ENCODE data around the gene ELMO1.
A peak's percentile ranks its signal among the peaks of the same experiment; 100 is the strongest.

Gene ELMO1

GRCh38 chr7:37236906-37237305 lies 211.8 kb downstream of the ELMO1 start:
- Histone ChIP-seq H3K27me3 (ENCODE audit: insufficient read depth, low read length, poor library complexity) (no peaks in the 10 kb centered on the region), H3K9ac (ENCODE audit: low read depth, low read length) (no peak overlapping the region), H3K36me3 (ENCODE audit: insufficient read depth, low read length) (peaks cover 9% of the 10 kb centered on the region; the same call in 1 of the 2 replicates), H3K9me3 (ENCODE audit: insufficient read depth, low read length, severe bottlenecking) (no peaks in the 10 kb centered on the region), H2AFZ (ENCODE audit: low read depth, low read length) (no peak overlapping the region), H3K4me3 (ENCODE audit: low read depth in 1 of 2, low read length in 2 of 2) (no peak overlapping the region), H3K4me1 (ENCODE audit: insufficient read depth, low read length) (no peaks in the 10 kb centered on the region), H3K4me2 (ENCODE audit: insufficient read depth, low read length) (no peak overlapping the region), H3K27ac (ENCODE audit: low read length) (no peak overlapping the region), H3K79me2 (ENCODE audit: insufficient read depth, low read length) (no peaks in the 10 kb centered on the region), H4K20me1 (ENCODE audit: insufficient read depth, low read length) (0 out of 2 replicates have a peak, but pooled peaks cover 4% of the 10 kb centered on the region)
- no peak for ATAC-seq (ENCODE audit: insufficient read depth, low read depth)
- no peak for DNase-seq
- TF ChIP-seq CTCF (IDR thresholded peaks at IDR 0.05; ENCODE audit: borderline replicate concordance, extremely low read depth, low read length, poor library complexity, severe bottlenecking) = no peak
- no peak for TF ChIP-seq EZH2 (IDR thresholded peaks at IDR 0.05; ENCODE audit: borderline replicate concordance, low read depth, low read length, severe bottlenecking)

- Histone ChIP-seq H2AFZ (ENCODE audit: low read depth, low read length) (no peak overlapping the region), H3K4me1 (ENCODE audit: insufficient read depth, low read length) (peaks cover 7% of the 10 kb centered on the region), H3K27me3 (ENCODE audit: insufficient read depth, low read length, poor library complexity) (no peaks in the 10 kb centered on the region), H3K27ac (ENCODE audit: low read length) (no peak overlapping the region), H3K4me2 (ENCODE audit: insufficient read depth, low read length) (no peak overlapping the region), H3K79me2 (ENCODE audit: insufficient read depth, low read length) (no peaks in the 10 kb centered on the region), H3K36me3 (ENCODE audit: insufficient read depth, low read length) (peaks cover 9% of the 10 kb centered on the region; the same call in 1 of the 2 replicates), H3K4me3 (ENCODE audit: low read depth in 1 of 2, low read length in 2 of 2) (no peak overlapping the region), H3K9me3 (ENCODE audit: insufficient read depth, low read length, severe bottlenecking) (no peaks in the 10 kb centered on the region), H3K9ac (ENCODE audit: low read depth, low read length) (no peak overlapping the region), H4K20me1 (ENCODE audit: insufficient read depth, low read length) (0 out of 2 replicates have a peak, but pooled peaks cover 4% of the 10 kb centered on the region)
- DNase-seq = no peak
- TF ChIP-seq CTCF (IDR thresholded peaks at IDR 0.05; ENCODE audit: borderline replicate concordance, extremely low read depth, low read length, poor library complexity, severe bottlenecking) (no peak), EZH2 (IDR thresholded peaks at IDR 0.05; ENCODE audit: borderline replicate concordance, low read depth, low read length, severe bottlenecking) (no peak)
- ATAC-seq (ENCODE audit: insufficient read depth, low read depth) = no peak
These were observed 212.9 kb downstream of the ELMO1 start for GRCh38 chr7:37235813-37236212.

GRCh38 chr7:37234928-37235327 lies 213.7 kb downstream of the ELMO1 start:
- H4K20me1 ChIP-seq (ENCODE audit: insufficient read depth, low read length) = peaks cover 11% of the 10 kb centered on the region; the same call in 1 of the 2 replicates
- H3K27ac ChIP-seq (ENCODE audit: low read length) = no peak overlapping the region
- ATAC-seq (ENCODE audit: insufficient read depth, low read depth) (no peak), DNase-seq (no peak)
- H3K9ac ChIP-seq (ENCODE audit: low read depth, low read length) = no peak overlapping the region
- H3K4me1 ChIP-seq (ENCODE audit: insufficient read depth, low read length) = peaks cover 16% of the 10 kb centered on the region
- H3K36me3 ChIP-seq (ENCODE audit: insufficient read depth, low read length) = peaks cover 9% of the 10 kb centered on the region; the same call in 1 of the 2 replicates
- H3K4me2 ChIP-seq (ENCODE audit: insufficient read depth, low read length) = no peak overlapping the region
- no peaks in the 10 kb centered on the region for H3K9me3 ChIP-seq (ENCODE audit: insufficient read depth, low read length, severe bottlenecking)
- no peak overlapping the region for H3K4me3 ChIP-seq (ENCODE audit: low read depth in 1 of 2, low read length in 2 of 2)
- TF ChIP-seq EZH2 (IDR thresholded peaks at IDR 0.05; ENCODE audit: borderline replicate concordance, low read depth, low read length, severe bottlenecking) (no peak), CTCF (IDR thresholded peaks at IDR 0.05; ENCODE audit: borderline replicate concordance, extremely low read depth, low read length, poor library complexity, severe bottlenecking) (peak; percentile 58)
- no peaks in the 10 kb centered on the region for H3K79me2 ChIP-seq (ENCODE audit: insufficient read depth, low read length)
- no peaks in the 10 kb centered on the region for H3K27me3 ChIP-seq (ENCODE audit: insufficient read depth, low read length, poor library complexity)
- H2AFZ ChIP-seq (ENCODE audit: low read depth, low read length) = no peak overlapping the region

Measured in DND-41 (cell line).